GM18517 (cell line): ENCODE results near the gene PIP5K1B.
A peak's percentile ranks its signal among the peaks of the same experiment; 100 is the strongest.

Source experiments
- ATAC-seq: cut with Tn5 transposase; IDR thresholded peaks from one replicate; pipeline ENCODE4 v1.9.1; 2021; ENCODE audit warnings: mild to moderate bottlenecking, moderate library complexity; ENCODE audit not compliant: unreplicated experiment

Gene PIP5K1B

DNA sequence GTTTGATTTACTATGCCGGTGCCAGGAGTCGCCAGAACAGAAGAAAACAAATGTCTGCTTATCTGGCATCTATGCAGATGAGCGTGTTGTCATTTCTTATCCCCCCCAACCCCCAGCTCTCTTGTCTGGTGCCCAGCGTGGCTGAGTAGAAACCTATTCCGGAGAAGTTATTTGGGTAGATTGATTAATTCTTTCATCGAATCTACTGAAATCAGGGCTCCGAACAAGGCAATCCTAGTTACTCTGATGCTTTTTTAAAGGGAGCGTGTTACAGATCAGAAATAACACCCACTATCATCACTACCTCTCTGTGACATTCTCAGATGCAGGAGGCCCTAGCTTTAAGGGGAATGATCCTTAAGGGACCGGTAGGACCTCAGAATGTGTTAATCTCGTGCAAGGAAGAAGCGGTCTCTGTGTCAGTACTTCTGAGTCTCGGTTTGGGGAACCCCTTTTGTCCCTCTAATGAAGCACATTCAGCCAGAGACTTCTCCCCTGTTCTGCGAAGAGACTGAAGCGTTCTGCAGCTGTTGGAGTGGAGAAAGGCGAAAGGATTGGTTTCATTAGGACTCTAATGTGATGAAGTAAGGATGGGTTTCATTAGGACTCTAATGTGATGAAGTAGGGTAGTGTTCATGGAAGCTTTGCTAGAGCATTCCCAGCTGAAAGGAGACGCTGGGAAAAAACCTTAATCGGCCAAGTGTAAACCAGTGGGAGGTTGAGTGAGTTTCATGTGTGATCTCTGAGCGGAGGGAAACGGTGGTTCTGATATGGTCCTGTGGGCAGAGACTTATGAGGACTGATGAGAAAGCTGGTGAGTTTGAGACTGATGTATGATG lies 1.5 kb downstream of the PIP5K1B start:
- peak; percentile 34 for ATAC-seq

DNA sequence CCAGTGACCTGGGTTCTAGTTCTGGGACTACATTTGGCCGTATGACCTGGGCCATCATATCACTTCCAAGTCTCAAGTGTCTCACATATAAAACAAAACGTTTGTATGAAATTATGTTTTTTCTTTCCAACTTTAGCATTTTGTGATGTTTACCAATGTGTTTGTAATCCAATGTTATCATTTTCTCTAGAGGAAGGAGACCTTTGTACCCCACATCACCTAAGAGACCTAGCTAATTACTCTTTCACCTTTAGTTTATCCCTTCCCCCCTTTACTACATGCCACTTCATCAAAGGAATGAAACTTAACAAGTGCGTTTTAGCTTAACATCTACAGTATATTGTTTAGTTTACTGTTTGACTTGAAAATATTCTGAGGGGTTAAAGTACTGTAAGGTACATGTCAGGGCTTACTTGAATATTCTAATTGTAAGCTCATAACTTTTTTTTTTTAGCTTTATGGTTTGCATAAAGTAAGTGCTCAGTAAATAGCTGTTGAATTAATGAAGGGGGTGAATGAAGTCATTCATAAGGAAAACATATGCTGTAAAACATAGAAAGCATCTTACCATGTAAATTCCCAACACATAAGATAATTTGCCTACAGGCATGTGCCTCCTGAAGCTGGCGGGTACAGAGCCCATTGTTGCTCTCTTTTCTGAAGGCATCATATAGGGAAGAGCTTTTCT lies 2.9 kb downstream of the PIP5K1B start:
- no peak for ATAC-seq

DNA sequence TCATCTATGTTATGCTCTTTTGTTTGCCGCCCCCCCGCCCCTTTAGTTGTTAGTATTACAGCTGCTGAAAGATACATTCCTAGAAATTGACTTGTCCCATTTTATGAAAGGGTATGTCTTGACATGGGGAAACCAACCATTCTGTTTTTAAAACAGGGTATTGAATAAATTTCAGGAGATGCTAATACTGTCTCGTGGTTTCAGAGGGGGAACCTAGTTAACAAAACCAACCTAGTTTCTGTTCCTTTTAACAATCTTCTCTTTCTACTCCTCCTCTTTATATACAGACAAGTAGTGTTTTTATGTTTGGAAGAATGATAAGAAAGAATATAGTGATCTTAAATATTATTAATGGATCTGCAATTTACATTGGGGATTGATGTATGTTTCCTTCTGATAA lies 3.5 kb downstream of the PIP5K1B start:
- ATAC-seq: no peak

DNA sequence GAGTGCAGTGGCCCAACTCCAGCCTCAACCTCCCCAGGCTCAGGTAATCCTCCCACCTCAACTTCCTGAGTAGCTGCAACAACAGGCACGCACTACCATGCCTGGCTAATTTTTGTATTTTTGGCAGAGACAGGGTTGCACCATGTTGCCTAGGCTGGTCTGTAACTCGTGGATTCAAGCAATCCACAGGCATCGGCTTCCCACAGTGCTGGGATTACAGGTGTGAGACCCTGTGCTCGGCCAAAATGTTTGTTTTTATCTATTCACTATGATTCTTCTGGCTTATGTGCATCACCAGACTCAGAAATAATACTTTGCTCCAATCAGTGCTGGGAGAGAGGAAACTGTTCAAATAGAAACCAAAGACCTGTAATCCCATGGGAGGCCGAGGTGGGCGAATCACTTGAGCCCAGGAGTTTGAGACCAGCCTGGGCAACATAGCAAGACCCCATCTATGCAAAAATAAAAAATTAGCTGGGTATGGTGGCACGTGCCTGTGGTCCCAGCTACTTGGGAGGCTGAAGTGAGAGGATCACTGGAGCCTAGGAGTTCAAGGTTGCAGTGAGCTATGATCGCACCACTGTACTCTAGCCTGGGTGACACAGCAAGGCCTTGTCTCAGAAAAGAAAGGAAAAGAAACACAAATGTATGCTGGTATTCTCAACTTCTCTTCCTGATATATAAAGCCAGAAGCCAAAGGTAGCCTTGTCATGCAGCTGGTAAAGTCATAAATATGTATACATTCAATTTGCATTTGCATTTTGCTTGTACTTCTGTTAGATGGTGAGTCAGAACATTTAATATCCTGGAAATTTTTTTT lies 4.5 kb downstream of the PIP5K1B start:
- no peak for ATAC-seq

DNA sequence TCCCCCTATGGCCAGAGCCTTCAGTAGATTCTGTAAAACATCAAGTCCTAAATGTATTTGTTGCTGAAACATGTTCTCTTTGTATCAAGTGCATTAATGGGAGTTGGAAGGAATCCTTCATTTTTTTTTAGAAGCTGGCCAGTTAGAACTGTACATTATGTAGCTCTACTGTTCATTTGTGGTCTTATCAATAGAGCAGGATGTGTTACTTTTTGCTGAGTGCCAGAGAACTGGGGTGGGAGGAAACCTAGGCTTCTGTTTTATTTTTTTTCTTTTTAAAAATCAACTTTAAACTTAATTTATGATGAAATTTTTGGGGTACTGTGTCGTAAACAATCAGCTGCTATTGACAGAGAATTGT lies 5.1 kb downstream of the PIP5K1B start:
- ATAC-seq: no peak

DNA sequence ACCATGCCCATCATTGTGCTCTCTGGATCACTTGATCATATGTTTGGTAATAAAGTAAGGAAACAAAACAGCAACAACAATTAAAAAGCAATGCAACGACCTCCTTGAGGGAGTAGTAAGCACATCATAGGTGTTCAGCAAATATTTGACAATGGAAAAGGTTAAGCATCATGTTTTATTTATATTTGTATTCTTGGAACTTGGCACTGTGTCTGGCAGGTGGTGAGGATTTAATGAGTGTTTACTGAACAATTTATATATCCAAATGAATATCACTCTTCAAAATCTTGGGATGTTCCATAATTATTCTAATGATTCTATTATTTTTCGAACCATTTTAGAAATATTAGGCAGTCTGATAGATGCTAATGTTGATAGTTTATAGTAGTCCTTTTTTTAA lies 6.2 kb downstream of the PIP5K1B start:
- ATAC-seq: no peak

DNA sequence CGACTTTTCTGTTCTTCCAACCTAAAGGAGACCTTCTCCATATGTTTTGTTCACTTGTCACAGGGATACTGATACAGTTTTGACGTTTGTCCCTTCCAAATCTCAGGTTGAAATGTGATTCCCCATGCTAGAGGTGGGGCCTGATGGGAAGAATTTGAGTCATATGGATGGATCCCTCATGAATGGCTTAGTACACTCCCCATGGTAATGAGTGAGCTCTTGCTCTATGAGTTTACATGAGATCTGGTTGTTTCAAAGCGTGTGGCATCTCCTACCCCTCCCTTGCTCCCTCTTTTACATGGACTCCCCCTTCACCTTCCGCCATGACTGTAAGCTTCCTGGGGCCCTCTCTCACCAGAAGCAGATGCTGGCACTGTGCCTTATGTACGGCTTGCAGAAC lies 6.9 kb downstream of the PIP5K1B start:
- ATAC-seq: no peak

DNA sequence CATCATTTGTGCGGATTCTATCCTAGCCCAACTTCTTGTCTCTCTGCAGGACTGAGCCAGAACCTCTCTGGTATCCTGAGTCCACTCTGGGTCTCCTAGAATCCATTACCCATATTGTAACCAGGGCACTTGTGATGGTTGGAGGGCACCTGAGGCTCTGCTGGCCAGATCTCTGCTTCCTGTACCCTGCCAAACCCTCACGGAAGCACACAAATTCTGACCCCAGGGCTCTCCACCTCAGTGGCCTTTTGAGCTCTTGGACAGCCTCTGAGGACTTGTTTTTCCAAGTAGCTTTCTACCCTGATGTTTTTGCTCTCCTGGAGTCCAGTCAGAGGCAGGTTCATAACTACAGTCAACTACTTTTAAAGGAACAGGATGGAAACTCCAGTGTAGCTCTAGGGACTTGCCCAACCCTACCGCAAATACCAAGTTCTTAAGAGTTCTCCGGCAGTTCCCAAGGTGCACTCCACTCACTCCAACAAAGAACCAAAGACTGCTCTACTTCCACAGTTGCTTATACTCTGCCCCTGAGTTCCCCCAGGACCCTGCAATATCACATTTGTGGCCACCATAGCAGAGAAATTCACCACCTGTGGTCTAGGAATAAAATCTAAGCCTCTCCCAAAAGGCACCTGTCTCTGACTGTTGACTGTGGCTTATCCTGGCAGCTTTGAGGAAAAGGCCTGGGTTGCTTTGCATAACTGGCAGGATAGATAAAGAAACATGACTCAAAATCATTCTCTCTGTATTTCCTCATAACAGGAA lies 9.6 kb downstream of the PIP5K1B start:
- ATAC-seq: no peak

DNA sequence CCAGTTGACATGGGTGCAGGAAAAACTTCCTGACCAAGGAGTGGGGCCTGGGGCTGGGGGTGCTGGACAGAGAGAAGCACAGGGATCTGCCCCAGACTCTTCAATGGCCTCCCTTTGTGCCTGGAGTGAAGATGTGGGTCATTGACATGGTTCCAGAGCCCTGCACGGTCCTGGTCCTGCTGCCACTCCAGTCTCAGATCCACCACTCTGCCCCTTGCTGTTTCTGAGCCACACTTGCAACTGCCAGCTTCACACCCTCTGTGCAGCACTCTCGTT lies 10.1 kb downstream of the PIP5K1B start:
- no peak for ATAC-seq

DNA sequence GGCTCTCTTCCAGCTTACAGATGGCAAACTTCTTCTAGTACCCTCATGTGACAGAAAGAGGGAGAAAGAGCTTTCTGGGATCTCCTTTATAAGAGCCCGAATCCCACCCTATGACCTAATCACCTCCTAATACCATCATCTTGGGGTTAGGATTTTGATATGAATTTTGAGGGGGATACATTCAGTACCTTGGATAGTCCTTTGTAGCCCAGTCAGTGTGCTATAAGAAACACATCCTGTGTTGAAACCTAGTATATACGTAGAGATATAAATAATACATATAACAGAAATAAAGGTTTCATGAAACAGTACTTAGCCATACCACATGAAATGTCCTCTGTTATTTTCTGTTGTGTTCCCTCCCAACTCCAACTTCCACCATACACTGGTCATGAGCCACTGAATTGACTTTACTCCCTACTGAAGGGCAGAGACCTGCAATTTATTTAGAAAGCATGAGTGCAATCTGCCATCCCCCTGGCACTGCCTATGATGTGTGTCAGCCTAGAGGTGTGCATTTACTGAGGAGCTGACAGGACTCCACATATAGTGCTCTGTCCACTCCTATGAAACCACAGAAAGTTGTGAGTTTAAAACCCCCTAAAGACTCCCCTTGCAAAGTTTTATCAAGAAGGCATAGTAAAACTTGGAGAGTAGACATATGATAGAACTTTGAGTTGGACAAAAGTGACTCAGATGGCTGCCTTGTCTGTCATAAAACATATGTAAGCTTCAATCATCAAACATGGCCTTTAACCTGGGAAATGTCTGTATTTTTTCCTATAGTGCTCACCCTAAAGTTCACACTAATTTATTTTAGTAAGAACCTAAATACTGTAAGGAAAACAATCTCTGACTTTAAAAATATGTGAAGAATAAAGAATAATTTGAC lies 12.8 kb downstream of the PIP5K1B start:
- ATAC-seq: no peak

DNA sequence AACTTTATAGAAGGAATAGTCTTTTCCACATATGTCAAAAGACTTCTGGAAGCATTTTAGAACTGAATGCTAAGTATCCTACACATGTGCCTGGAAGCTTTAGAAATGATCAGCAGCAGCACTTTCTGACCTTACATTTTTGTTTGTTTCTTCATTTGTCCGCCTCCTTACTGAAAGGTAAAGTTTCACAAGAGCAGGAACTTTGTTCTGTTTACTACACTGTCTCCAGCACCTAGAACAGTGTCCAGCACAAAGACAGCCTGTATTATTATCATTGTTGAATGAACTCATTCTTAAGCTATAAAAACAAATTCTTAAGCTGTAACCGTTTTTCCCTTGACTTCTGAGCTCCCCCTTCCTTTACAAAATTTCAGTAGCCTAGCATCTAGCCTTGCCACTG lies 14.8 kb downstream of the PIP5K1B start:
- no peak for ATAC-seq

DNA sequence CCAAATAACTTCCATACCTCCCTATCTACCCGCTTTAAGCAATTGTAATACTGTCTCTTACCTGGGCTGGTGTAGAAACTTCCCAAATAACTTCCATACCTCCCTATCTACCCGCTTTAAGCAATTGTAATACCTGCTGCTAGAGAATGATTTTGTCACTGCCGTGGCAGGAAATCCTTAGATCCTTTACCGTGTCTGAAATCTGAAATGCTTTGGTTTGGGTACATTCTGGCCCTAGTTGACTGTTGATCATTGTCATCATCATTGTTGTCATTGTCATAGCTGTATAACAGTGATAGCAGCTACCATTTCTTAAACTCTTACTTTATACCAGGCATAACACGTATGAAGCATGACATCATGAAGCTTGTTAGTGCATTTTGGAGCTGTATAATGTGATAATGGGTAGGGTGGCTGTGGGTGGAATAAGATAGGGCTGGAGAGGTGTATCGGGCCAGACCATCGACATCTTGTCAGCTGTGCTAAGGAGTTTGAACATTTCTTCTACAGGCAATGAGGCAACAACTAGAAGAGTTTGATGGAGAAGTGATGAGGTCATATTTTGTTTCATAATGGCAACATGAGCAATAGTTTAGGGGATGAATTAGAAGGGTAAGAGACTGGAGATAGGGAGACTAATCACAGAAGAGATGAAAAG lies 15.7 kb downstream of the PIP5K1B start:
- ATAC-seq: no peak

DNA sequence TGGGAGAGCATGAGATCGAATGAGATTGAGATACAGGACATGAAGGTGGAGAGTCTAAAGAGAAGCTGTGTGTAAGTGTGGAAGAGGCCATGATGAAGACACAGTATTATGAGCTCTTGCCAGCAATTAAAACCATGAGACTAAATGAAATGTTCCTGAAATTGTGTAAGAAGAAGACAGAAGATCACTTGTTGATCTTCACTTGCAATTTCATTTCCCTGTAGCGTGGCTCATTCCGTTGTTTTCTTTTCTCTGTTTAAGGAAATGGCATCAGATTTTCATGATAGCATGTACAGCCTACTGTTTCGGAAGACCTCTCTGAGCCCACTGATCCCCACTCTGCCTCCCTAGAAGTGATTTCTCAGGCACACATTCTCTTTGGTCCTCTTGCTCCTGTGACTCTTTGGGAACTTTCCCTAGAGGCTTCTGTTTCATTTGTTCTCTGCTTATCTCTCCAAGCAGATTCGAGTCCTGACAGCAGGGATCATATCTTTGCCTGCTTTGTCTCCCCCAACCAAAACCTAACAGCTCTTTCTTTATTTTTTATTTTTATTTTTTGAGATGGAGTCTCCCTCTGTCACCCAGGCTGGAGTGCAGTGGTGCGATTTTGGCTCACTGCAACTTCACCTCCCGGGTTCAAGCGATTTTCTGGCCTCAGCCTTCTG lies 16.8 kb downstream of the PIP5K1B start:
- ATAC-seq: no peak

DNA sequence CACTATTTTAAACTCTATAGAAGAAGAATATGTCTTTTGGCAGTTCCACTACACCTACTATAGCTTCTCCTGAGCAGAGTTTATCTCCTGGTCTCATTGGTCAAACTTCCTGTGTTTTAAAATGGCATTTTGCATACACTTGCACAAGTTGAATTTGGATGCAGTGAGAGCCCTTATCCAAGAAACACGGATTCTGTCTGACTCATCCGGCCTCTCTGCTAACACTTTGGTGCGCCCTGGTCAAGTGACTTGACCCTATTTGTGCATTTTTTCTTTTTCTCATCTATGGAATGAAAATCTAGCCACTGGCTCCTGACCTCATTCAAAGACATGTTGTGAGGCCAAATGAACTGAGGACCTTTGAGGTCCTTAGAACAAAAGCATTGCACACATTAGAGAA lies 20.0 kb downstream of the PIP5K1B start:
- no peak for ATAC-seq

DNA sequence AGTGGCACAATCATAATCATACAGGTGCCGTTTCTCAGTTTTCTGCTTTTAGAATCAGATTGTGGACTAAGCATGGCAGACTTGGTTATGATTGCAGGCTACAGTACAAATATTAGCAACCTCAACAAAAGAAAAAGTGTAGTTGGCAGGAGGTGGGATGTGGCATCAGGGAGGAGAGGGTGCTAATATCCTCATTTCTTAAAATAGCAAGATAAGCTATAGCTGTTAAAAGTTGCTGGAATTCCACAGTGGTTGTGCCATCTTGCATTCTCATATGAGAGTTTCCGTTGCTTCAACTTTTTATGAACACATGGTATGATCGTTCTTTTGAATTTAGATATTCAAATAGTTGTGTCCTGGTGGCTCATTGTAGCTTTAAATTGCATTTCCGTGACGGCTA lies 21.4 kb downstream of the PIP5K1B start:
- no peak for ATAC-seq

DNA sequence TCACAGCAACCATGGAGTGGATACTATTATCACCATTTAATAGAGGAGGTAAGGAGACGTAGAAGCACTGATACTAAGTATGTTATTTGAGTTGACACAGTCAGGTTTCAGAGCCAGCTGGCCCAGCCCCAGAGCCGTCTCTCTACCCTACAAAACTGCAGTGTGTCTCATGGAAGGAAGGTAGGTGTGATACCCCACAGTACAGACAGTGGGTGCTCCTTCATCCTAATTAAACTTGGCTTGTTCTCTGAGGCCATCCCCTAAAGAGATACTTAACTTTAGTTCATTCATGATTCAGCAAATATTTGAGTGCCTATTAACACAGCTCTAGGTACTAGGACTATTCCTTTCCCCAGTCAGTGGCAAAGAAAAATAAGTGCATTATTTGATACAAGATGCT lies 22.6 kb downstream of the PIP5K1B start:
- no peak for ATAC-seq

DNA sequence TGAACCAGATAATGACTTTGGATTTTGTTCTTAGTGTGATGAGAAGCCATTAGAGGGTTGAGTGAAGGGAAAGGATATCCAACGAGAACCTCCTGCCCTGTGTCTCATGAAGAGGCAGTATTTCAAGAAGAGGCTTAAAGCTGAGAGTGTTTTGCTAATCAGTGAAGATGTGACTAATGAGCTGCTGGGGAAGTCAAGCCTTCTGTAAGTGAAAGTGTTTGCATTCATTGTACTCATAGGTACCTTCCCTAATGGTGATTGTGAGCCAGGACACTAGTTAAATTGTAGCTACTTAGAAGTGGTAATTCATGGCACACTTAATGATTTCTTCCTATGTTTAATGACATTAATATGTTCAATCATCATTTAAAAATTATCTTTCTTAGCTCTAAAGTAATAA lies 23.7 kb downstream of the PIP5K1B start:
- no peak for ATAC-seq

DNA sequence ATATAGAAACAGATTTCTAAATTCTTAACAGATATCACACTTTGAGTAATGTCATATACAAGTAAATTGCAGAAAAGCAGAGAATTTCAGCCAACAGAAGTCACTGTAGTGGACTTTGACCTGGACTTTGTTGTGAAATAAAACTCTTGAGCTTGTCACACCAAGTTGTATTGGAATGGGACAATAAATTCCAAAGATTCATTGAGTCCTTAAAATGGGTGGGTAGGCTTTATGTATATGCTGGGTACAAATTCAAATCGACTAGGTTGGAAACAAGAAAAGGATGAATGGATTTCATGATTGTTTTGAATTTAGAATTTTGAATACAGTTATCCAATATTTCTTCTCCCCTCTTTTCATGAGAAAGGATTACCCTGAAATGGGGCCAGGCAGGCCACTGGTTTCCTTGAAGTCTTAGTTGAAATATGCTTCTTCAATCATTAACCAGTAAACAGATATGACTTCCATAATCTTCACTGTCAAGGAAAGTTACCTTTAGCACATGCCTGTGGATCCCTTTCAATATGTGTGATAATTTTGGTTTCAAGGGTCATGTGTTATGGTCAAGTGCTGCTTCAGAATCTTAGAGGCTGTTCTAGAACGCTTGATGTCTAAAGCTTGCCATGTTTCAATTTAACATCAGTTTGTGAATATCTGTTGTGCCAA lies 25.7 kb downstream of the PIP5K1B start:
- ATAC-seq: no peak

DNA sequence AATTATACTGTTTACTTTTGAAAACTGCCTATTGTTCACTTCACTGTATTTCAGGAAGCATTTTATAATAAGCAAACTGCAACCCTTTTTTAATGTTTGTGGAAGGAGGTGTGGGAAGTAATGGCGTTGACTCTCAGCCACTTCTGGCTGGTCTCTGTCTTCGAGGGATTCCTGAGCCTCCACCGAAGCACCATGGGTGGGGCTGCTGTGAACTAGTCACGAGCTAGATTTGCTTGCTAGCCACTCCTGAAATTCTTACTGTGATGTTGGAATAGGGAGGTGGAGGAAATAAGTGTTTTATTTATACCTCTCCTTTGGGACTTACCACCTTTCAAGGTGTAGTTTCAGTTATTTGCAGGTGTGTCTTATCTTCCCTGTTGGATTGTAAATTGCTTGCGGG lies 26.8 kb downstream of the PIP5K1B start:
- no peak for ATAC-seq
